Measurements from ENCODE around the gene DLD.
"Not testable (repeated sequence)": the region's sequence is repeated elsewhere in the genome, so short reads cannot be mapped to it uniquely, and the experiment has no call there.

The DLD gene

GRCh38 chr7:107917763-107918651 lies 27.0 kb downstream of the DLD start:
- no peak for DNase-seq

GRCh38 chr7:107918948-107919347 lies 28.0 kb downstream of the DLD start:
- DNase-seq, result no peak

DNA sequence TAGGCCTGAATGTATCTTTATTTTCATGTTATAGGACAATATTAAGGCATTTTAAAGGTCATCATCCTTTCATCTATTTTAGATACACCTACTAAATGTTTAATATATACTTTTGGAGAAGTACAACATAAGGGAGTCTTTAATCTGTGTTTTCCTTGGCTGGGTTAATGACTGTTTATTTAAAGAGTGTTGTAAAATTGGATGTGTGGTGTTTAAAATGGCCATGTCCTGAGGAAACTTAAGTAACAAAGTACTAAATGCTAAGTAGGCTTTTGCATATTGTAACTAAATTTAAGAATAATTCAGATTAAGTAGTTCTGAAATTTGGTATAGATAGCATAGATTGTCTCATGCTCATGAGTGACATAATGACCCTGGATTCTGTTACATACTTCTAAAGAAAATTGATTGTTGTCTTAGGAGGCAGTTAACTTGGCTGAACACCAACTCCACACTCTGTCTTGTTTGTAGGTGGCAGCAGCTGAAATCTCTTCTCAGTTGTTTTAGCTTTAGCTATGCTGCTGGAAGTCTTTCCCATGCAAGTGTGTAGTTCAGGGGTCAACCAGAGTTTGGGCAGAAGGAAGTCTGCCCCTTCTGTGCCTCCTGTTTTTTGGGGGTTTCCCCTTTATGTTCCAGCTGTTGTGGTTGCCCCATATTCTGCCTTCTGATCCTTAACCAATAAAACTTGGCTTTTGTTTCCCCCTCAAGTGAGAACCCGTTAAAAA lies 29.2 kb downstream of the DLD start:
- no peak for DNase-seq

GRCh38 chr7:107921826-107922225 lies 30.8 kb downstream of the DLD start:
- not testable (repeated sequence) for DNase-seq

DNA sequence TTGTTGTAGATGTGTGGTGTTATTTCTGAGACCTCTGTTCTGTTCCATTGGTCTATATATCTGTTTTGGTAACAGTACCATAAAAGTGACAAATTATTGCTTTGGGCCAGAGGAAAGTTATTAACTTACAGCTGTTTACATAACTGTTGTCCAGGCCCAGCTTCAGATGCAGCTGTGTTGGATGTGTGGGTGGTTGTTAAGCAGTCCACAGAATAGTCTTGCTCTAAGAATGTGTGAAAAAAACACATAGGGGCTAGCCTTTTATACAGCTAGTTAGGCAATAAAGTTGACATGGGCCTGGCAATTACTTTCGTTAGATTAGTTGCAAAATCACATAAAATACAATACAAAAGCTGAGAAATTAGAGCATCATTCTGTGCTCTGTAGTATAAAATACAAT lies 31.9 kb downstream of the DLD start:
- no peak for DNase-seq

DNA sequence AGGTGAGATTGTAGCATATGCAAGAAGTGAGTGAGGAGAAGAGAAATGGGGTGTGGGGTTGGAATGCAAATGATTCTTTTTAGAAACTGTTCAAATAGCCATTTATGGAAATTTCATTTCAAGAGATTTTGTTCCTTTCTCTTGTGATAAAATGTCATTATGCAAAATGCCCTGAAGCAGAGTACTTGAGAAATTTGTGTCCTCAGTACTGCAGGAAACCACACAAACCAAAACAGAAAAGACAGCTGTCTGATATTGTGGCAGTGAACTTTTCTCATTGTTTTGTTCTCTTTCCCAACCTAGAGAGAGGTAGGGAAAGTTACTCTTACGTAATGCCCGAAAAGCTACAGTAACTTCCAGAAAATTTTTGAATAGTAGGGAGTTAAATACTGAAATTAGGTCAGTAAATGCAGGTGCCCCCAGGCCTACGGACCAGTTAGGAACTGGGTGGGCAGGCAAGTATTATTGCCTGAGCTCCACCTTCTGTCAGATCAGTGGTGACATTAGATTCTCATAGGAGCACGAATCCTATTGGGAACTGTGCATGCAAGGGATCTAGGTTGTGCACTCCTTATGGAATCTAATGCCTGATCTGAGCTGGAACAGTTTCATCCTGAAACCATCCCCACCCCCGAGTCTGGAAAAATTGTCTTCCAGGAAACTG lies 34.0 kb downstream of the DLD start:
- no peak for DNase-seq

DNA sequence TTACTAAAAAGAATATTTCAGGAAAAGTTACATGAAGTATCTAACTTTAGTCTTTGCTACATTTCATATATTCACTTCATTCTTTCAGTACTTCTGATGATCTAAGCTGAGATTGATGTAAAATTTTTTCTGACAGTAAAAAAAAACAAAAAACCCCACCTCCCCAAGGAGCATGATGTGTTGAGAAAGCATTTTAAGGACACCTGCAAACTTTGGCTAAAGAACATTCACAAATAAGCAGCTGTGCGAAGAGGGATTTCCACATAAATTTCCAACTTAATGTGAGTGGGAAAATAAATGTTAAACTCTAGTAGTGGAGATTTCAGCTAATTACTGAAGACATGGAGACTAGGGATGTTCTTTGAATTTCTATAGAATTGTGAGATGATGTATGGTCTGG lies 35.5 kb downstream of the DLD start:
- DNase-seq, result no peak

DNA sequence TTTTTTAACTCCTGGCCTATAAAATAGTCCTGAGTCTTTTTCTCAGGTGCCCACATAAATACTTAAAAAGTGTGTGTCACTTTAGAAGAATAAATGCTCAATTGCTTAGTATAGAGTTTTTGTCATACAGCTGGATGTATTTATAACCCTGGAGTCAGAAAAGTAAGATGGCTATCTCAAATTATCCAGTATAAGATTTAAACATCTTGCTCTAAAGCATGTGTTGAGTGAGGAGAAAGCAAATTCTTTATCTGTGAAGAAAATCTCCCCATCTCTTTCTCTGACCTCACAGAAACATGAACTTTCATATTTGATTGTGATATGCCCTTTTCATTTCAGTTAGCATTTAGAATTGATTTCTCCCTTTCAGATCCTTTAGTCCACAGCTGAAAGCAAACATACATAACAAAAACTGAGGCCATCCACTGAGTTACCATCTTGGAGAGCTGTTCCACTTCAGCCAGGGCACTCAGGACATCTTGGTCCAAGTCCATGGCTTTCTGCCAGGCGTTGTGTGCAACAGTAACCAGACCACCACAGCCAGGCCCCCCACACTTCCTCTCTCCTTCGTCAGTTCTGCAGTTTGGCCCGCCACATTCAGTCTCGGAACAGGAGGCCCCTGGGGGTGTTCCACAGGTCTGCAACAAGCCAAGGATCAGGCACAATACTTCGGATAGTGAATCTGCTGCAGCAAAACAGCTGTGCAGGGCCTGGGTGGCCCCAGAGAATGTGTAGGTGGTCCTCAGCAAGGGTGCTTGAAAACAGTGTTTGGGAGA lies 40.9 kb downstream of the DLD start:
- no peak for DNase-seq

GRCh38 chr7:107932805-107933204 lies 41.8 kb downstream of the DLD start:
- no peak for DNase-seq

DNA sequence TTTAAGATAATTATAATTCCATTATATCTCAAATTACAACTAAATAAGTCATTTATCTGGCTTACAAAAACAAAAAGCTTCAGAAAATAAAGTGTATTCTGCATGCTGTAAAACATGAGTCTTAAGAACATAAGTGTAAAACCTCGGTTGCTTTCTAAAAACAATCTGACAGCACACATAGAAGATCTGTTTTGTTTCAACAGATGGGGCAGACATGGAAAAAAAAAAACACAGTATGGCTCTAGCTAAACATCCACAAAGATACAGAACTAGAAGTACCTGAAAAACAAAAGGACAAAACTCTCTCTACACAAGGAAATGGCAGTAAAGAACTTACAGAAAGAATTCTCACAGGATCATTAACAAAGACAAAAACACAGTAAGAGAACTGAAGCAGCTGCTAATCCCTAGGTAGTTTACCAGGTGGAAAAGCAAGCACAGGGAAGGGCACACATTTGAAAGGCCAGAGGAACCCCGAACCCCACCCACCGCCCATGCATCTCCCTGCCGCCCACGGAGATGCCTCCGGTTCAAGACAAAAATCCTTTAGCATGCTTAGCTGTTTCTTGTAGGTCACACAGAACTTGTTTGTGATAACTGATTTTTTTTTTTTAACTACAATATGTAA lies 42.5 kb downstream of the DLD start:
- no peak for DNase-seq

DNA sequence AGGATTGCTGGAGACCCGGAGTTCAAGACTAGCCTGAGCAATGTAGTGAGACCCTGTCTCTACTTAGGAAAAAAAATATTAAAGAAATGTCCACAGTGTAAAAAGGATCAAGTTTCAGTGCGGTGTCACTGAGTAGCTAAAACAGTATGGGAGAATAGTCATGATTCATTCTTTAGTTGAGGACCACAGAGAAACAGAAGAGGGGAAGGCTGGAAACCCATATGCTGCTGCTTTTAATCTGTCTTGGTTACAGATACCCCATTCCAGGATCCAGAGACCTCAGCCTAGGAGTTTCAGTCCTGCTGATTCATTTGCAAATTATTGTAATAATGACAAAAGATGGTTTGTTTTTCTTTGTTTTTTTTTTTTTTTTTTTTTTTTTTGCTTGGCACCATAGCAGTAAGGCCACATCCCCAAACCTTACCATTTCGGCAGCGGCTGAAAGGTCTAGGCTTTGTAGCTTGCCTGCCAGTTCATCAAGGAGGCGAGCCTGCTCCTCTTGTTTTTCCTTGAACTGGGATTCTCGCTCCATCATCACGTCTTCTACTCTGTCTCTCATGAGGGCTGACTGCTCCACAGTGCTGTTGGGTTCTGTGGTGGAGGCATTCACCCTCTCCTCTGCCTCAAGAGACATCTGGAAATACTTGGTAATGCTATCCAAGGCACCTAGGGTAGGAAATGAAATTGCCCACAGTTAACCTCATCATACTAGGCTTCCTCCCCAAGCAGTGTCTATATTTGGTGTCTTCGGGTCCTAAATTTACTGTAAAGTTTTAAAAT lies 44.2 kb downstream of the DLD start:
- peak; percentile 88 for DNase-seq

DNA sequence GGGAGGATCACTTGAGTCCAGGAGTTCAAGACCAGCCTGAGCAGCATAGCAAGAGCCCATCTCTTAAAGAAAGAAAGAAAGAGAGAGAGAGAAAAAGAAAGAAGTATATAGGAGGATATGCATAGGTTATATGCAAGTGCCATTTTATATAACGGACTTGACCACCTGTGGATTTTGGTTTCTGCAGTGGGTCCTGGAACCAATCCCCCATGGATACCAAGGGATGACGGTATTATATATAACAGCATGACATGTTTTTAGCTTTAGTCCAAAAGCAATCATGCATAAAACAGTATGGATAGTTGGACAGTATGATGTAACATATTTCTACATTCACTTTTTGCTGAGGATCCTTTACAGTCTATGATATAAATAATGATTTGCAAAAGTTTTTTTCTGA lies 45.3 kb downstream of the DLD start:
- DNase-seq, result no peak

GRCh38 chr7:107937531-107937930 lies 46.5 kb downstream of the DLD start:
- DNase-seq, result no peak

- peak; percentile 30 for DNase-seq
Measured at GRCh38 chr7:107938456-107939250, 47.7 kb downstream of the DLD start.

DNA sequence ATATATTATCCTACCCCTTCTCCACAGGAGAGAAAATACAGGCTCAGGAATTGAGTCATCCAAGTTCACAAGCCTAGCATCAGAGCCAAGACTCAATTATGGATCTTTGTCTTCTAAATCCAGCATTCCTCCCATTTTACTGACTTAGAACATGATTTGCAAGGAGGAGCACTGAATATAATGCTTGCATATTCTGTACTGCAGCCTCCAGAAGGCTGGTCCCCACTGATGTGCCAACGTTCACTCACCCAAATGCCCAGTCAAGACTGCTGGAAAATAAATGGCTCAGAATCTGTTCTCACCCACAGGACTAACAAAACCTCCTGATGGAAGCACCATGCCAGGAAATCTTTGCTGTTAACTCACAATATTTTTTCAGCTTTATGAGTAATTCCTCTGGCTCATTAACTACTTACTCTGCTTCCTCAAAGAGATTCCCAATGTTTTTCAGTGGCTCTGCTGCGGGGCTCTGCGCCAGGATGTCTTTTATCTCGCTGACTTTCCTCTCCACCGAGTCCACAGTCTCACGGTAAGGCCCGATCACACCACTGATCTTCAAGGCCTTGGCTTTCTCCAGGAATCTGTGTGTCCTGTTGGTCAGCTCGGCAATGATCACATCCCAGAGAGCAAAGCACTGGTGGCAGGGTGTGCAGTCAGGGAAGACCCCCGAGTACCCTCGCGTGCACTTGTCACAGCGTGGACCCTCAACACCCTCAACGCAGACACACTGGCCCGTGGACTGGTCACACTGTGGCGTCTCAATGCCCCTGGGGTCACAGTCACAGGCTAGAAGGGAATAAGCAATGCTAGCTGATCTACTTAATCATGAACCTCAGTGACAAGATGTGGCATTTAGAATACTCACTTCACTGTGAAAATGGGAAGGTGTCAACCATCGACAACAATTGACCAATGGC lies 48.8 kb downstream of the DLD start:
- peak; percentile 85 for DNase-seq

- DNase-seq, result no peak
Measured at GRCh38 chr7:107940951-107941350, 50.0 kb downstream of the DLD start.

GRCh38 chr7:107943018-107943417 lies 52.0 kb downstream of the DLD start:
- DNase-seq, result no peak

DNA sequence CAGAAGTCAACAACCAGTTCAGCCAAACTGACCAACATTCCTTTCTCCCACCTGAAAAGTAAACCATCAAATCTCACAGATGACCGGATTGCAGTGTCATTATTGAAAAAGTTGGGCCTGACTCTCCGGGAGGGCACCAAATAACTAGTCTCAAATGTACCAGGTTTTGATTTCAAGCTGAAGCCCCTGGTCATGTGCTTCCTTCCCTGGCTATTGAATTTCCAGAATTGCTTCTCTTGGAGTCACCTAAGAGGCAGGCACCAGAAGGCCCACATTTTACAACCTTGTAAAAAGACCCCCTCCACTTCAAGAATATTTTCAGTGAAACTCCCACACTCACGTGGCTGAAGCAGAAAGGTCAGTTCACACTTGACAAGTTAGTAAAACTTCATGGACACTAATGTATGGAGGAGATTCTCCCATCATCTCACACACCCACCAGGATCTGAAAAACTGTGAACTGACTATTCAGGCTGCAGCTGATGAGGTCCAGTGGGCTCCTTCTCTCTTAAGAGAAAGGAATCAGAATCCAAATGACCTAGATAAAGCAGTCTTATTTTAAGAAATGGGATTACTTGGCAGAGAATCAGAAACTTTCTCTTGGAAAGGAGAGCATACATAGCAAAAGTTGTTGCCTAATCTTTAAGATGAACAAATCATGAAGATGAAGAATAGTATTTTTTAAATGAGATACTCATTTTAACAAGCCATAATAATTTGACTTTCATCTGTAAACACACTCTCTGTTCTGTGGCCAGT lies 53.6 kb downstream of the DLD start:
- no peak for DNase-seq

GRCh38 chr7:107945332-107945731 lies 54.3 kb downstream of the DLD start:
- DNase-seq, result no peak

Measured in fibroblast of skin of abdomen (primary cell).